ENCODE measurements around the gene VPS11. TPM values are rescaled to one million over a fixed set of nuclear protein-coding genes. Genes with fewer than 3 reads are reported as not detected.

The VPS11 gene
- total RNA-seq, 4 donors from 2014 or later: 27.4 to 40.2 (median 32.4) TPM

GRCh38 chr11:119111361-119111925, 43.8 kb downstream of the VPS11 start:
- no peak for DNase-seq (ENCODE audit: extremely low spot score)

GRCh38 chr11:119112314-119113020, 44.8 kb downstream of the VPS11 start:
- peaks cover 33 to 72% (median 66%) of the 10 kb centered on the region in 4 donors for H3K36me3 ChIP-seq
- no peaks in the 10 kb centered on the region for H3K9me3 ChIP-seq
- no peak for DNase-seq (ENCODE audit: extremely low spot score)
- intact Hi-C loops (cut with DNase I): no loop called here
- TF ChIP-seq EP300 (IDR thresholded peaks at IDR 0.05): no peak
- TF ChIP-seq POLR2A (IDR thresholded peaks at IDR 0.05; ENCODE audit: low read depth): no peak
- no peak for TF ChIP-seq POLR2AphosphoS5 (IDR thresholded peaks at IDR 0.05)
- no peak for TF ChIP-seq CTCF (IDR thresholded peaks at IDR 0.05)
- H3K27me3 ChIP-seq: no peaks in the 10 kb centered on the region
- no peak overlapping the region for H3K4me3 ChIP-seq
- H3K27ac ChIP-seq (replicated peaks in 1 of 4): no peak overlapping the region
- 94% methylated on average over 9 of the region's 12 CpGs for WGBS
- peaks cover 14 to 26% (median 25%) of the 10 kb centered on the region in 4 donors for H3K4me1 ChIP-seq

More at GRCh38 chr11:119111361-119111925, 43.8 kb downstream of the VPS11 start:
- no peaks in the 10 kb centered on the region for H3K9me3 ChIP-seq
- H3K36me3 ChIP-seq: peaks cover 33 to 62% (median 59%) of the 10 kb centered on the region in 4 donors
- intact Hi-C loops (cut with DNase I): no loop called here
- H3K4me1 ChIP-seq: peaks cover 18 to 32% (median 31%) of the 10 kb centered on the region in 4 donors
- no peak overlapping the region for H3K4me3 ChIP-seq
- WGBS: 94% methylated on average over 7 of the region's 11 CpGs
- TF ChIP-seq EP300 (IDR thresholded peaks at IDR 0.05) (no peak), CTCF (IDR thresholded peaks at IDR 0.05) (no peak), POLR2AphosphoS5 (IDR thresholded peaks at IDR 0.05) (no peak), POLR2A (IDR thresholded peaks at IDR 0.05; ENCODE audit: low read depth) (no peak)
- no peak overlapping the region for H3K27ac ChIP-seq (replicated peaks in 1 of 4)
- no peaks in the 10 kb centered on the region for H3K27me3 ChIP-seq

GRCh38 chr11:119113716-119114115, 46.1 kb downstream of the VPS11 start:
- H3K4me1 ChIP-seq: peaks cover 6 to 16% (median 15%) of the 10 kb centered on the region in 4 donors
- intact Hi-C loops (cut with DNase I): no loop called here
- no peaks in the 10 kb centered on the region for H3K9me3 ChIP-seq
- peaks cover 33 to 77% (median 69%) of the 10 kb centered on the region in 4 donors for H3K36me3 ChIP-seq
- no peak overlapping the region for H3K4me3 ChIP-seq
- DNase-seq (ENCODE audit: extremely low spot score): no peak
- H3K27ac ChIP-seq (replicated peaks in 1 of 4): no peak overlapping the region
- no peaks in the 10 kb centered on the region for H3K27me3 ChIP-seq
- no peak for TF ChIP-seq EP300 (IDR thresholded peaks at IDR 0.05)
- TF ChIP-seq CTCF (IDR thresholded peaks at IDR 0.05): no peak
- no peak for TF ChIP-seq POLR2A (IDR thresholded peaks at IDR 0.05; ENCODE audit: low read depth)
- no peak for TF ChIP-seq POLR2AphosphoS5 (IDR thresholded peaks at IDR 0.05)
- WGBS: 91% methylated on average over 7 of the region's 9 CpGs

GRCh38 chr11:119114351-119114750, 46.7 kb downstream of the VPS11 start:
- DNase-seq (ENCODE audit: extremely low spot score): no peak
- H3K27ac ChIP-seq (replicated peaks in 1 of 4): no peak overlapping the region
- TF ChIP-seq EP300 (IDR thresholded peaks at IDR 0.05) (no peak), POLR2AphosphoS5 (IDR thresholded peaks at IDR 0.05) (no peak), POLR2A (IDR thresholded peaks at IDR 0.05; ENCODE audit: low read depth) (no peak), CTCF (IDR thresholded peaks at IDR 0.05) (no peak)
- intact Hi-C loops (cut with DNase I): no loop called here
- H3K4me3 ChIP-seq: no peak overlapping the region
- H3K36me3 ChIP-seq: peaks cover 33 to 77% (median 69%) of the 10 kb centered on the region in 4 donors
- H3K27me3 ChIP-seq: no peaks in the 10 kb centered on the region
- H3K9me3 ChIP-seq: no peaks in the 10 kb centered on the region
- 79% methylated on average over 5 of the region's 5 CpGs for WGBS
- H3K4me1 ChIP-seq: peaks cover under 1 to 10% (median 8%) of the 10 kb centered on the region in 4 donors
